Fibroblast of skin of left biceps (primary cell): ENCODE measurements around the gene ZBTB18.

Source experiments
- DNase-seq, 2 experiments: peaks; one replicate each; pipeline ENCODE4 v3.0.0-alpha.2; 2013; ENCODE audit warnings: low read depth in 2 of 2

Gene ZBTB18

DNA sequence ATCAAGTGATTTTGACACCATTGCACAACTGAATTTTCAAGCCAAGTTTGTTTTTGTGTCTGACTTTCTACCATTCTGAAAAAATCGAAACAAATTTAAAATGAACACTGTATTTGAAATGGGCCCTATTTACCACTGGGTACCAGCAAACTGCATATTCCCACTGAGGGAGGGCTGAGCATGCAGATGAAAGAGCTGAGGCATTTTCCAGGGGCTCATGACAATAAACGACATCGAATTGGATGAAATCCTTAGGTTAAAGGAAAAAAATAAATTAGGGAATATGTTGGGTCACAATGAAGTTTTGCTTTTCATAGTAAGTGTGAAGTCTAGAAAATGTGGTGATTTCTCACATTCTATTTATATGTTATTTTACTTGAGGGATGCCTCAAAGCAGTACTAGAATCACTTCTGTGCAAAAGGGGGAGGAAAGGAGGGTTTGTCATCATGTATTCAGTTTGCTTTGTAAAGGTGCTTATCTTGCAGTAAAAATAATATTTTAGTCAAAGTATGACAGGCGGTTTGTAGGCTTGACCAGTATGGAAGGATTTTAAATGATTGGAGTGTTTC lies 11.2 kb downstream of the ZBTB18 start:
- DNase-seq = no peak

GRCh38 chr1:244063498-244063897 lies 12.4 kb downstream of the ZBTB18 start:
- DNase-seq = no peak

- no peak for DNase-seq
Measured at GRCh38 chr1:244064621-244065020, 13.5 kb downstream of the ZBTB18 start.

- no peak for DNase-seq
Measured at GRCh38 chr1:244065063-244065793, 14.1 kb downstream of the ZBTB18 start.

DNA sequence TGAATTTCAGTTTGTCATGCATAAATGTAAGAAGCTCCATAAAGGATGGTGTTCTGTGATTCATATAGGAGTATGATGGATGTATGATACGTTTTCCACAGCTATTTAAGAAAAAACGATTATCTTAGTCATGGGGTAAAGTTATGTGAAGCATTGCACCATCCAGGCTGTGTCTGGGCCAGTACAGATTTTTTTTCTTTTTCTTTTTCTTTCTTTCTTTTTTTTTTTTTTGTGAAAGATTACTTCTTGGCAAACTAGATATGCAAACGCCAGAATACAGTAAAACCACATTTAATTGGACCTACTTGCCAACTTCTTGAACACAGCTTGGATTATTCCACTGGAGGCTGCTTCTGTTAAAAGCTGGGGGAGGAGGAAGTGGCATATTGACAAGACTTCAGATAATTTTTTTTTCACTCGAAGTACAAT lies 14.9 kb downstream of the ZBTB18 start:
- peak; percentile 93 to 96 for DNase-seq

- no peak for DNase-seq
Measured at GRCh38 chr1:244066954-244067716, 16.1 kb downstream of the ZBTB18 start.

DNA sequence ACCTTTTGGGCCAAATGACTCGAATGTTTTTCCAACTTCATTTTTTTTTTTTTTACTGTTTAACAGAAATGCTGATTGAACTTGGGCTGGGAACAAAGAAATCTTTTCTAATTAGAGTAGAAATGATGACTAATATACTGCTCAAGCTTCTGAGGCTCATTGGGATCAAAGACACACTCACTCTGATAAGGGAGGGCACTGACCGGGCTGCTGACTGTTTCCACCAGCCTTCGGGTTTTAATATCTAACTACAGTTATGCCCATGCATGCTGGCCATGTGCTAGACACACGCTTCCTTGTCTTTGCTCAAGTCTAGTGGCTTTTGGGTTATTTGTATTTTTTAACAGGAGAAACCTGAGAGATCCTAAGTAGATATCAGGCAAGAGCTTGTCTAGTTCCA lies 16.8 kb downstream of the ZBTB18 start:
- DNase-seq = no peak

GRCh38 chr1:244068567-244068966 lies 17.5 kb downstream of the ZBTB18 start:
- DNase-seq = no peak

DNA sequence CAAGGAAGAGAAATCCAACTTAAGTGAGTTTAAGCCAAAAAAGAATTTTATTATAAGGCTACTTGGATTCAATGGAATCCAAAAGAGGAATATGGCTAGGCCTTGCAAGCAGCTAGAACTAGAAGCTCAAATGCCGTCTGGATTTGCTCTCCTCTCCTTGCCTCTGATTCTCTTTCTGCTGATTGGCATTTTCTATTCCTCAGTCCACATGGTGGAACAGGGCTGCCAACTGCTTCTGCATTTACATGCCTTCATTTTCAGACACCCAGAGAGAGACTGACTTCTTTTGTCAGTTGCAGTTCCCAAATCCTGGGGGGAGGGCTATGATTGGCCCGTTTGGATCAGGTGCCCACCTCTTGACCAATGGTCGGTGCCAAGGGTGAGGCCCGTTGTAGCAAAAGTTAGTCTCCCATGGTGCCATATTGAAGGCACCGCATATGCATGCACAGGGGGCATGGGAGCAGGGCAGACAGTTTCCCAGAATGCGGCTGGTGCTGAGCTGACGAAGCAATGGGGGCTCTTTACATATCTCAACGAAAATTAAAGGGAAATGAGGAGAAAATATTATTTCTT lies 18.3 kb downstream of the ZBTB18 start:
- DNase-seq = no peak

DNA sequence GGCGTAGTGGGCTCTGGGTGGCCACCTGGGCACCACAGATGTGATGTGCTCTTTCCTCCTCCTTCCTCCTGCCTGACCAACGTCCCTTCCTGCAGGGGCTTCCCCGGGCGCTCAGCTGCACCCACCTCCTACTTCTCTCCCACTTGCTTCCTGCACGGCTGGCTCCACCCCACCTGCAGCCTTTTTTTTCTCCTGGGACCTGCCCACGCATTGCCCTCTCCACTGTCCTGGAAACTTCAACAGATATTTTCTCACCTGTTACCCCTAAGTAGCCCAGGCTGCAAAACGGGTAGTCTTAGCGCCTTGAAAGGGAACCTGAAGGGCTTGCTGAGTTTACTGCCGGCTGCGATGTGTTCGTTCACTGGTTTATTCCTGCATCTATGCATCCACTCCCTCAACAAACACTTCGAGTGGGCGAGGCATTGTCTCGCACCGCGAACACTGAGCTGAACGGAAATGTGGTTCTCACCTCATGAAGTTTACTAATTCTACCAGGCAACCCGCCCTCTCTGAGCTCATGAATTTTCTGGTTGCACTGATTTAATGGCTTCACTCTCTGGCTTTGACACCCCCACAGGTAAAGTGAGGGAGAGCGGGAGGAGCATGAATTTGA lies 23.6 kb downstream of the ZBTB18 start:
- no peak for DNase-seq

DNA sequence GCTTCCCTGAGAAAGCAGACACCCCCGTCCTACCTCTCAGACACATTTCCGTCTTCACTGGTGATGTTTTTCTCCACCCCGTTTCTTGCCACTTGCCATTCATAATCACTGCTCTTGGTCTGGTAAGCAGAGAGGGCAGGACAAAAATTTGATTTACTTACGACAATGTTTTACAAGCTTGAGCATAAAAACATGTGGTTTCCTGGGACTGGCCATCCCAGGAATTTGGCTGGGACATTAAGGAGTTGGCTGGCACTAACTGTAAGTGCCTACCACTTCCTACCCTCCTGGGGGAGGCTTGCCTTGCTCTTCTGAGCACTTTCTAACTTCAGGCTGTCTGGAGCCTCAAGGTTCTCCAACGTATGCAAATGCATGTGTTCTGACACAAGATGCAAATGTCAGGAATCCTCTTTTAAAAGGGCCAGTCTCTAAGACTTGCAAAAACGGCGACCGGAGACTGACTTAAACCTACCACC lies 24.2 kb downstream of the ZBTB18 start:
- DNase-seq = no peak

DNA sequence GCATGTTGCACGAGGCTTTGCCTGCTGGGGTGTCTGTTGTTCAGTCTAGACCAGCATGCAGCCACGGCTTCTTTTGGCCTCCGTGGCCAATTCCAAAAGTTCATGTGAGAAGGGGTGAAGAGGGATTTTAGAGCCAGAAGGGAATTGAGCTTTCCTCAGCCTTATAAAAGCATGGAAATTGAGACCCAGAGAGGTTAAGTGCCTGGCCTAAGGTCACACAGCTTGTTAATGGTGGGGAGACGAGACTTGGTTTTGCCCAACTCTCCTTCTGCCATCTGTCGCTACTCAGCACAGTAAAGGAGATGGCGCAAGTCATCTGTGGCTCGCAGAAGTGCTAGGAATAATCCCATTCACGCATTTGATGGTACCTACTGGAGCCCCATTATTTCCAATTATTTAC lies 25.7 kb downstream of the ZBTB18 start:
- DNase-seq = no peak

GRCh38 chr1:244077473-244078220 lies 26.6 kb downstream of the ZBTB18 start:
- DNase-seq = no peak

DNA sequence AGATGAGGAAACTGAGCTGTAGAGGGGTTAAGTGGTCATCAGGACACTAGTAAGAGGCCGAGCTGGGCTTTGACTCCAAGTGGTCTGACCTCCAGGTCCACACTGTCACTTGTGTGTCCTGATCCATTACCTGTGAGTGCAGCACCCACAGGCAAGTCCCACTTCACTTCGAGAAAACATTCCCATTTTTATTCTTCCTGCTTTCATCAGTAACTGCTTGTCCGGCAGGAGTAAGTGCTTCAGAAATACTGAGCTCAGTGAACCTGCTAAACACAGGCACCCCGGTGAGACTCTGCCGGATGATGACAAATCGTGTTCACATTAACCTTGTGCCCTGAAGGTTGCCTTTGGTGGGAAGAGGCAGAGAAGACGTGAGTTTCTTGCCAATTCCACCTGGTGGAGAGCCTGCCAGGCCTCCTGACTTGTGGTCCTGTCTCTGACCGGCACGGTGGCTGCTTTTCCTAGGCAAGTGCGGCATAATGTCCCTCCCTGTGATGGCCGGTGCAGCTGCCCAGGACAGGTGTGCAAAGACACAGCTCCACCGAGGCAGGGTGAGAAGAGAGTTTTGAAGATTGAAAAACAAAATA lies 29.4 kb downstream of the ZBTB18 start:
- DNase-seq = no peak

- DNase-seq = no peak
Measured at GRCh38 chr1:244082969-244083368, 31.9 kb downstream of the ZBTB18 start.

- no peak for DNase-seq
Measured at GRCh38 chr1:244083383-244083943, 32.4 kb downstream of the ZBTB18 start.

GRCh38 chr1:244084763-244085162 lies 33.7 kb downstream of the ZBTB18 start:
- no peak for DNase-seq

DNA sequence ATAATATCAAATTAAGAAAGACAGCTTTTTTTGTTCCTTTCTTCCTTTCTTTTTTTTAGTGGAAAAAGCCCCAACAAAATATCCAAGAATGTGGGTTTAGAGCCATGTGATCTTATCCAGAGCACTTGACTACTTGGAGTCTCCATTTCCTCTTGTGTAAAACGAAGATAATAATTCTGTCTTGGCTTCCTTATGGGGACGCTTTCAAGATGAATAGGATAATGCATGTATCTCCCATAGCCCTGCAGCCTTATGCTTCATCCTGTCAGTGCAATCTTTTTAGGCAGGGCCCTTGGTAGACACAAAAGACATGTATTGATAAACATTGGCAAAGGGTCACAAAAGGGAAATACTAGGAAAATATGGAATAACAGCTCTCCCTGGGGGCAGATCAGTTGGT lies 34.8 kb downstream of the ZBTB18 start:
- no peak for DNase-seq

GRCh38 chr1:244087021-244087560 lies 36.0 kb downstream of the ZBTB18 start:
- no peak for DNase-seq

GRCh38 chr1:244087611-244088010 lies 36.5 kb downstream of the ZBTB18 start:
- DNase-seq = no peak
